Central memory CD4-positive, alpha-beta T cell (primary cell): ENCODE measurements around the gene WDR38.

Source experiments
- DNase-seq: peaks from one replicate; pipeline ENCODE4 v3.0.0; 2022

The WDR38 gene

GRCh38 chr9:124886461-124886860 is 33.2 kb downstream of the WDR38 start:
- DNase-seq, result no peak

DNA sequence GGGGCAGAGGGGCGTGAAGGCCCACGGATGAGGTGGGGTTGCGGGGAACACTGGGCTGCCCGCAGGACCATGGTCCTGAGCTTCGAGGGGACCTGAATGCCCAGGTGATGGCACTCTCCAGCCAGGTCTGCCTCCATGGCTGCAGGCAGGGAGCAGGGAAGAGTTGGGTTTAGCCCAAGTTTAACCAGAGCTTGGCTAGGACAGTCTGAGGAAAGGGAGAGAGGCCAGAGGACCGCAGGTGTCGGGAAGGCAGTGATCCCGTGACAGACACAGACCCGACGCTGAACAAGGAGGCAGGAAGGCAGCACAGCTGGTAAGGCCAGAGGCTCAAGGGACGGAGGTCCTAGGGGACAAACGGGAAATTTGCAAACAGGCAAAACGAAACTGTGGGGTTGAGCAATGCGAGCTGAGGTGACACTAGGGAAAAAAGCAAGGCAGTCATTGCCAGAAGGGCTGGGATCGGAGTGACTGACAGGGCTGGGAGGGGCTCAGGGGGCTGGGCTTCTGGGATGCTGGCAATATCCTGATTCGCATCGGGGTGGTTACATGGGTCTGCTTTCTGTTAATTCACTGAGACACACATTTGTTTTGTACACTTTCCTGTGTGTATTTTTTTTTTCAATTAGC is 33.7 kb downstream of the WDR38 start:
- no peak for DNase-seq

DNA sequence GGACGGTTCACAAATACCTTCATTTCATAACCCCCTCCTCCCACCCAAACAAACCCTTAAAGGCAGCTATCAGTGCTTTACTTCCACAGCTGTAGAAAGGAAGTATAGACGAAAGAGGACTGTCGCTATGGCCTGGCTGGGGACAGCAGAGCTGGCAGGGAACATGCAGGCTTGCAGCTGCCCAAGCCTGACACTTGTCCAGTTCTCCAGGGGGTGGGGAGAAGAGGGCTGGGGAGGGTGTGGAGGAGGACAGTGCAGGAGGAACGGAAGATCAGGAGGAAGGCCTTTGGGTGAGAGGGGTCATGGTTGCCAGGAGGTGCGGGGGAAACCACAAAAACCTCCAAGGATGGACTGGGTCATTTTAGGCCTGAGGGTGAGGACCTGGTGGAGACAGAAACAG is 34.6 kb downstream of the WDR38 start:
- no peak for DNase-seq

DNA sequence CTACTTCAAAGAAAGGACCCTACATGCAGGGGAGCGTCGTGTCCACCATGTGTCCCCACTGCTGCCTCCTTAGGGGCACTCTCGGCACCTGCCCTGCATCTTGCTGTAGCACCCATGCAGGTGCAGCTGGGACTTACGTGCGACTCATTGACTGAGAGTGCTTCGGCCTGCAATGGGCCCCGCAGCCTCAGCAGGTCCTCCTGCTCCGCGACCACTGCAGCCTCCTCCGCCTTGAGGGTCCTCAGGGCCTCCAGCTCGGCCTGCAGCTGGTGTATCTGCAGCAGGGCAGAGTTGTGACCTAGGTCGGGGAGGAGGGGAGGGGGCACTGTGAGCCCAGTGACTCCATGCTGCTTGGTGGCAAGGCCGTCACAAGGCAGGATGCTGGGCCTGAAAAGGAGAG is 35.7 kb downstream of the WDR38 start:
- no peak for DNase-seq

- DNase-seq, result no peak
These were observed 36.9 kb downstream of the WDR38 start for GRCh38 chr9:124890179-124890578.

DNA sequence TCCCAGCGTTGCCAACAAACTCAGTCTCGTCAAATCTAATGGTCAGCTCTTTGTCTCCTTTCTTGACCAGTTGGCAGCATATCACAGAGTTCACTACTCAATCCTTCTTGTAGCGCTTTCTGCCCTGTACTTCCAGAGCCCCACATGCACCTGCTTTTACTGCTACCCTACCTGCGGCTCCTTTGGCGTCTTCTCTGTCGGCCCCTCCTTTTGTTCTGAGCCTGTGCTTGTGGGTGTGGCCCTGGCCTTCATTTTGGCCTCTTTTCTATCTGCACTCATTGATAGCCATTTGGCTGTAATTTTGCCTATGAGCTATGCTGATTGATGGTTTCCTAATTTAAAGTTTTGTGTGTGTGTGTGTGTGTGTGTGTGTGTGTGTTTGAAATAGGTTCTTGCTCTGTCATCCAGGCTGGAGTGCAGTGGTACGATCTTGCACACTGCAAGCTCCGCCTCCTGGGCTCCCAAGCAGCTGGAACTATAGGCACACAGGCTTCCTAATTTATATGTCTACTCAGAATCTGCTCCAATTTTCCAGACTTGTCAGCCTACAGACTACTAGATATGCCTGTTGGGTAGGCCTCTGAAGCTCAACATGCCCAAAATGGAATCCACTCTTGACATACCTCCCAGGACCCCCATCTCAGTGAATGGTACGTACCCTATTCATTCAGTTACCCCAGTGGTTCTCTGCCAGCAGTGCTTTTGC is 40.9 kb downstream of the WDR38 start:
- DNase-seq, result no peak

GRCh38 chr9:124894741-124895170 is 41.5 kb downstream of the WDR38 start:
- peak; percentile 56 for DNase-seq

DNA sequence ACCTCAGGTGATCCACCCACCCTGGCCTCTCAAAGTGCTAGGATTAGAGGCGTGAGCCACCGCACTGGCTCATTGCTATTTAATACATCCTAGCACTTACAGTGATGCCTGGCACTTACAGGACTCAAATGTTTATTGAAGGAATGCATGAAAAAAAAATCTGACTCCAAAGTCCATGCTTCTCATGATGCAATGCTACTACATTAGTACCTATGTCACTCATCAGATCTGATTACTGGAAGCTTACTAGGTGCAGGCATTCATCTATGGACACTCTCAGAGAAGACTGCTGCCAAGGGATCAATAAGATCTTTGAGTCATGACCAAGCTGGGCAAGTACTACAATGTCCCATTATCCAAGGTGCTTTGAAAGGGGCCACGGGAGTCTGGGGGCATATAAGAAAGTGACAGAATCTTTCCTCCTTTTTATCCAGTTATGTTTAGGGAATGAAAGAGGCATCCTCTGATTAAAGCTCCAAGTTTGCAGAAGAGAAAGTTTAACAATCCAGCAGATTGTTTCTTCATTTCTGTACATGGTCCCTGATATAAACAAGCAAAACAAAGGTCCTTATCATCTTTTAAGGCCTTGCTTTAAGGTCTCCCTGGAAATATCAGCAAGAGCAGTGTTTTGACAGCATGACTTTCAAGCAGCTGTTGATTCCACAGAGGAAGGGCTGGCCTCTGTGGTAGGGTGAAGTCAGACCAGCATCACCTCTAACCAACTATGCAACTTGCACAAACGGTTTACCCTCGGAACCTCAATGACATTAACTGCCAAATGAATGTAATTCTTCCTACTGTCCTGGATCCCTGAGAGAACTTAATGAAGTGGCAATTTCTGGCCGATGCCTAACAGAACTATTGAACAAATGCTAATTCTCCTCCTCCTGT is 44.6 kb downstream of the WDR38 start:
- DNase-seq, result no peak

DNA sequence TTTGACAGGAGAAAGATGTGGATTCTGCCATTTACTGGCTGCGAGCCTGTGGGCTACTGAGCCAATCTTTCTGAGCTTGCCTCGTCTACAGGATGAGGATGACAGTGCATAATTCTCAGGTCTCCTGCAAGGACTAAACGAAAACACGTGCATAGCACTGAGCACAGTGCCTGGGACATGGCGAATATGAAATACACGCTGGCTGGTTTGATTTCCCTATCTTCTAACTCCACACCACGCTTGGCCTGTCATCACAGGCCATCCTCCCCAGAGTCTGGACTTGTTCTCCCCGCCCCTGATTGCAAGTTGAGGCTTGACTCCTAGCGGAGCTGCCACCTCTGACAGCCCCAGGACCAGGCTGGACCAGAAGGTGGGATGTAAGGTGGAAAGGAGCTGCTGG is 46.6 kb downstream of the WDR38 start:
- DNase-seq, result no peak

GRCh38 chr9:124906966-124907365 is 53.7 kb downstream of the WDR38 start:
- DNase-seq, result no peak
